Natural killer cell (primary cell): ENCODE data around the gene COPS9. TPM values are rescaled to one million over a fixed set of nuclear protein-coding genes. Genes with fewer than 3 reads are reported as not detected.

ENCODE experiments used
- ATAC-seq, 3 donors: fragments of 150-1000 bp in 2 of 3; fragments of 200-7000 bp in 1 of 3; cut with Tn5 transposase; 1 replicate in 1 of 3; 2 replicates in 2 of 3; pipeline ENCODE4 v1.10.0; 2021; ENCODE audit warnings: mild to moderate bottlenecking in 2 of 3, moderate library complexity in 2 of 3
- DNase-seq, 2 donors: peaks; one replicate each; pipeline versions ENCODE4 v3.0.0 to v3.0.0-alpha.2; 2013 to 2021; ENCODE audit warnings: mixed read lengths in 1 of 2
- H3K27ac ChIP-seq: one replicate; pipeline ENCODE4 v1.5.1; 2013; ENCODE audit warnings: mild to moderate bottlenecking, low read length
- H3K27me3 ChIP-seq: one replicate; pipeline ENCODE4 v1.6.1; 2013; ENCODE audit warnings: low read length; ENCODE audit not compliant: control insufficient read depth, insufficient read depth
- H3K36me3 ChIP-seq: one replicate; pipeline ENCODE4 v1.6.1; 2013; ENCODE audit warnings: low read length; ENCODE audit not compliant: control insufficient read depth, insufficient read depth
- H3K4me1 ChIP-seq: one replicate; pipeline ENCODE4 v1.6.1; 2013; ENCODE audit warnings: low read length; ENCODE audit not compliant: control insufficient read depth, insufficient read depth
- H3K4me3 ChIP-seq: one replicate; pipeline ENCODE4 v1.5.1; 2013; ENCODE audit warnings: low read length
- H3K9me3 ChIP-seq: one replicate; pipeline ENCODE4 v1.6.1; 2013; ENCODE audit warnings: low read length; ENCODE audit not compliant: control insufficient read depth, insufficient read depth
- H3K27ac Mint-ChIP-seq, 2 donors: one replicate each; pipeline ENCODE4 v1.8.0; 2022; ENCODE audit warnings: mild to moderate bottlenecking in 2 of 2, mixed read lengths in 2 of 2, moderate library complexity in 1 of 2
- H3K27me3 Mint-ChIP-seq, 2 donors: one replicate each; pipeline ENCODE4 v1.8.0; 2022; ENCODE audit warnings: low read depth in 2 of 2, mixed read lengths in 2 of 2
- H3K36me3 Mint-ChIP-seq: one replicate; pipeline ENCODE4 v1.8.0; 2022; ENCODE audit warnings: mixed read lengths
- H3K4me1 Mint-ChIP-seq, 2 donors: one replicate each; pipeline ENCODE4 v1.8.0; 2022; ENCODE audit warnings: mixed read lengths in 2 of 2
- H3K4me3 Mint-ChIP-seq: one replicate; pipeline ENCODE4 v1.8.0; 2022; ENCODE audit warnings: mild to moderate bottlenecking, moderate library complexity, mixed read lengths
- H3K9me3 Mint-ChIP-seq, 2 donors: one replicate each; pipeline ENCODE4 v1.8.0; 2022; ENCODE audit warnings: mixed read lengths in 2 of 2
- CTCF ChIP-seq: fragments of 200-600 bp; IDR thresholded peaks from one replicate; pipeline ENCODE4 v1.8.0; 2022; ENCODE audit warnings: antibody characterized with exemption
- WGBS: methylation state at CpG from one replicate; pipeline ENCODE4 v1.1.7; 2013; ENCODE audit warnings: missing lambda C conversion rate; ENCODE audit not compliant: insufficient coverage; 5-methylcytosine and 5-hydroxymethylcytosine counted together
- intact Hi-C: fragments of 100-400 bp; cut with micrococcal nuclease; formaldehyde crosslinking; loops from one replicate; pipeline ENCODE4 v1.14.2; 2022
- total RNA-seq, 4 donors: library from RNA; stranded (reverse); fragments of 120-200 nt in 1 of 4; gene quantifications; one replicate each; pipeline versions ENCODE4 v1.2.3 to v1.2.4, GENCODE V29; 2013 to 2022

COPS9 gene
- total RNA-seq, 3 donors from 2014 or later (not counting 1 experiment from before 2014, with no cell fraction given), result 51.5 to 76.5 (median 53.5) TPM

- H3K27ac ChIP-seq, result no peak overlapping the region
- WGBS, result 83% methylated on average over 15 of the region's 15 CpGs
These were observed 33.6 kb upstream of the COPS9 start for GRCh38 chr2:240169486-240170353.

GRCh38 chr2:240168546-240169361 is 32.6 kb upstream of the COPS9 start:
- ATAC-seq, result no peak
- no peak overlapping the region for H3K27ac Mint-ChIP-seq
- DNase-seq, result no peak
- 83% methylated on average over 26 of the region's 26 CpGs for WGBS
- H3K27me3 Mint-ChIP-seq, result peaks cover 4 to 8% of the 10 kb centered on the region in 2 donors
- no peaks in the 10 kb centered on the region for H3K4me1 Mint-ChIP-seq
- Histone ChIP-seq H3K9me3 (no peaks in the 10 kb centered on the region), H3K27me3 (no peaks in the 10 kb centered on the region), H3K36me3 (no peaks in the 10 kb centered on the region), H3K4me1 (no peaks in the 10 kb centered on the region), H3K4me3 (no peak overlapping the region), H3K27ac (no peak overlapping the region)
- no peak overlapping the region for H3K4me3 Mint-ChIP-seq
- H3K36me3 Mint-ChIP-seq, result no peaks in the 10 kb centered on the region
- no peaks in the 10 kb centered on the region for H3K9me3 Mint-ChIP-seq
- TF ChIP-seq CTCF, result no peak
- intact Hi-C loops, result no loop called here

More at GRCh38 chr2:240169486-240170353, 33.6 kb upstream of the COPS9 start:
- H3K27ac Mint-ChIP-seq, result no peak overlapping the region
- Histone ChIP-seq H3K4me1 (no peaks in the 10 kb centered on the region), H3K4me3 (no peak overlapping the region), H3K27me3 (no peaks in the 10 kb centered on the region), H3K9me3 (no peaks in the 10 kb centered on the region), H3K36me3 (no peaks in the 10 kb centered on the region)
- TF ChIP-seq CTCF, result no peak
- intact Hi-C loops, result no loop called here
- DNase-seq (no peak), ATAC-seq (no peak)
- peaks cover 8 to 10% of the 10 kb centered on the region in 2 donors for H3K27me3 Mint-ChIP-seq
- no peaks in the 10 kb centered on the region for H3K4me1 Mint-ChIP-seq
- H3K36me3 Mint-ChIP-seq, result no peaks in the 10 kb centered on the region
- no peaks in the 10 kb centered on the region for H3K9me3 Mint-ChIP-seq
- no peak overlapping the region for H3K4me3 Mint-ChIP-seq

- no peaks in the 10 kb centered on the region for H3K27me3 ChIP-seq
- H3K36me3 ChIP-seq, result no peaks in the 10 kb centered on the region
- H3K9me3 ChIP-seq, result no peaks in the 10 kb centered on the region
- TF ChIP-seq CTCF, result no peak
- H3K27me3 Mint-ChIP-seq, result peaks cover 4 to 8% of the 10 kb centered on the region in 2 donors
- 83% methylated on average over 18 of the region's 18 CpGs for WGBS
- H3K36me3 Mint-ChIP-seq, result no peaks in the 10 kb centered on the region
- ATAC-seq (no peak), DNase-seq (no peak)
- H3K4me3 ChIP-seq, result no peak overlapping the region
- no peak overlapping the region for H3K27ac ChIP-seq
- no peaks in the 10 kb centered on the region for H3K9me3 Mint-ChIP-seq
- H3K4me1 Mint-ChIP-seq, result no peaks in the 10 kb centered on the region
- intact Hi-C loops, result no loop called here
- no peak overlapping the region for H3K4me3 Mint-ChIP-seq
- H3K27ac Mint-ChIP-seq, result no peak overlapping the region
- no peaks in the 10 kb centered on the region for H3K4me1 ChIP-seq
These were observed 31.9 kb upstream of the COPS9 start for GRCh38 chr2:240168041-240168440.
